GM18951 (cell line): ENCODE measurements around the gene ADAMTS5.

ENCODE experiments used
- POLR2A ChIP-seq: IDR thresholded peaks from 4 replicates; pipeline ENCODE4 v1.6.1; 2011; ENCODE audit warnings: mild to moderate bottlenecking; ENCODE audit not compliant: insufficient read length, insufficient read depth; ENCODE audit errors: extremely low read depth
- in situ Hi-C: fragments of 300-500 bp; cut with MboI; formaldehyde crosslinking; loops from one replicate; pipeline ENCODE4 v1.12.0; 2022; ENCODE audit warnings: low sequenced_read_pairs, mixed read lengths, inconsistent platforms; ENCODE audit not compliant: unreplicated experiment

ADAMTS5 gene

GRCh38 chr21:26939601-26940111, 27.2 kb downstream of the ADAMTS5 start:
- no peak for TF ChIP-seq POLR2A
- in situ Hi-C loops = no loop called here

DNA sequence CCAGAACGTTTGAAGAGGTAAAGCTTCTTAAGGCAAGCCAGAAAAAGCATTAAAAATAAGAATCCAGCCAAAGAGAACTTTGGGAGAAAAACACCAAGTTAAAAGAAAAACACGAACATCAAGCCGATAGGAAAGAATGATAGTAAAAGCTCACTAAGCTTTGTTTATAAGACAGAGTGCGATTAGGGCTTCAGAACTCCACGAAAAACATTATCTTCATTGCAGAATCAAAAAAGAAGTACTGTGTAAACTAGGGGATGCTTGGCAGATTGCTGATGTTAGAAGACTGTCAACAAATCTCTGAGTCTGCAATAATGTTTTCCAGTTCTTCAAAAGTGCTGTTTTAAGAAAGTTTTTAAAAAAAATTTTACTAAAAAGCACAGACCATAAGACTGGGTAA, 30.2 kb downstream of the ADAMTS5 start:
- in situ Hi-C loops = no loop called here

GRCh38 chr21:26935977-26936376, 30.9 kb downstream of the ADAMTS5 start:
- no peak for TF ChIP-seq POLR2A
- in situ Hi-C loops = no loop called here

More for the DNA sequence above, 30.2 kb downstream of the ADAMTS5 start:
- no peak for TF ChIP-seq POLR2A

DNA sequence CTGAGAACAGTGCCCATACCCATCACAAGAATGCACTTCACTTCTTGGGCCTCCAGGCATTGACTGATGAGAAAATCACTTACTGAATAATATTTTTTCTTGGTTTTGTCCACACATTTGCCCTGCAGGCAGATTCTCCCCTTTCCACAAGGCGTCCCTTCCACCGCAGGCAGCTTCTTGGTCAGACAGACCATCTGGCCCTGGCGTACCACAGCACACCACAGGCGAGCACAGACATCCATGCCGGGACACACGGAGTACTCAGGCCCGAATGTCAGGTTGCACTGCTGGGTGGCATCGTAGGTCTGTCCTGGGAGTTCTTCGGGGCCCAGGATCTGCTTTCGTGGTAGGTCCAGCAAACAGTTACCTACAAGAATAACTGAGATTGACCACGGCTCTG, 32.5 kb downstream of the ADAMTS5 start:
- no peak for TF ChIP-seq POLR2A
- in situ Hi-C loops = no loop called here

DNA sequence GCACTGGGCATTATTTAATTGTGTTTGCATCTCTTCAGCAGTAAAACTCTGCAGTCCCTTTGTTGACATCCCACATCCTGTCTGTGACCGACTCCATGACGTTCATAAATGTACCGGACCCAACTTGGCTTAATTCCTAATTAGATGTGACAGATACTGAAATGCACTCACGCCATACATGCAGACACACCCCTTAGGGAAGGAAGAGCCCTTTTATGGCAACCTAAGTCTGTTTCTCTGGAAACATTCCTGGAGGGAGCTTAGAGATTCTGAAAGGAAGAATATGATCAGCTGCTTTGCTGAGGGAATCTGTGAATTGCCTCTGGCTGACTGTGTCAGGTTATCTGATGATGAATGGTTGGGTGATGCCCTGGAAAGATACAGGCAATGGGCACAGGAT, 33.4 kb downstream of the ADAMTS5 start:
- no peak for TF ChIP-seq POLR2A
- in situ Hi-C loops = no loop called here

DNA sequence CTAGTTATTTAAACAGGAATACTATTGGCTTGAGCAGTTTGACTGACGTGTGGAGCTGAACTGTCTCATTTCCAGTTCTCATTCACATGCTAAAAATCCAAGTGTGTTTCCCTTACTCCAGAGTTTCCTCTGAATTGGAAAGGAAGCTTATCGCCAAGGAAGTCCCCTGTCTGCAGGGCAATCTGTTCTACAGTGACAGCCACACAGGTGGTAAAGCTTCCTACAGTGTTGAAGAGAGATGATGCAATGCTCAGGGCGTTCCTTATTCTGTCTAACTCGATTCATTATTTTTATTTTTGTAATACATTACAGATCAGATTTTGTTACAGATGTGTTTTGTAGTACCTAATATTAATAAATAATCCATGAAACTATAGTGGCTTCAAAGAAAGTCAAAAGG, 41.3 kb downstream of the ADAMTS5 start:
- TF ChIP-seq POLR2A = no peak
- in situ Hi-C loops = no loop called here

DNA sequence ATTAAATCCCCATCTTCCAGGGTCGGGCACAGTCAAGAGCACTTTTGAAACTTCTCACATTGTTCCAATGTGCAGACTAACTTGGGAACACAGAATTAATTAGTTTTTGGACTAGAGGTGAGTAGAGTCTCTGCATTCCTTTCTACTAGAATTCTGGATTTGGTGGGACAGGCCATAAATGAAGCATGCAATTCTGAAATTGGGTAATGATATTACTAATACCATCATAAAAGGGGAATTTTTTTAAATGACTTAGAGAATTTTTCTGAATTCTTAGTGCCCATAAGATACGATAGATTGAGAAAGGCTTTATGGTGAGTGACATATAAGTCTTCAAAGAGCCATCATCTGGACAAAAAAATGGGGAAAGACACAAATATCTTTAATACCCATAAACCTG, 41.8 kb downstream of the ADAMTS5 start:
- in situ Hi-C loops = no loop called here
- TF ChIP-seq POLR2A = no peak

DNA sequence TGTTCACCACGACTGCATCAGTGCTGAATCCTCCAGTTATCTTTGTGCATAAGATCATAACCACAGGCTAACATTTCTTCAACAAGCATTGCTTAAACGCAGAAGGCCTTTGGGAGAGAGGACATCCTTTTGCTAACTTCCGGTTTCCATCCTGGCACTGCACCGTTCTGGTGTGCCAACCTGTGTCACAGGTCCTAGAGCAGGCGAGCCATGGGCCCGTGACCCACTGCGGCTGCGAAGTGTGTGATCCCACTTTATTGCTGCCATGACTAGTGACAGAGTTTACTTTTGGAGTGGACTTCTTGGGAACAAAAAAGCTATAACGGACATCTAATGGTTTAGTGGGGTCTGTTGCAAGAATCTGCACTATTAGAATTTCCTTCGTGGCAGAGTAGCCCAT, 42.9 kb downstream of the ADAMTS5 start:
- in situ Hi-C loops = no loop called here
- no peak for TF ChIP-seq POLR2A

DNA sequence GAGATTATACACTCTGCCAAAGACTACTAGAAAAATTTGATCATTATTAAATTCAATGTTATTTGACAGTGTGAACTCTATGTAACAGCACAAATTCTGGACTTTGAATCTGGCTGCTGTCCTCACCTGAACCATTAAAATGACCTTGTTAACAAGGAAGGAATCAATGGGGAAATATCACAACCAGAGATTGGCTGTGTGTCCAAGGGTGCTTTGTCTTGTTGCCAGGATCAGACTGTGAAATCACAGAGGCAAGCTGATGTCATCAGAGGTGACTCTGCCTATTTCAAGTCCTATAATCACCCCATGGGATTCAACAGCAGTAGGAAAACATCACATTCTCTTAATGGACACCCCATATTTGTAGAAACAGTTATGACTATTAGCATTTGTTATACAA, 46.8 kb downstream of the ADAMTS5 start:
- no peak for TF ChIP-seq POLR2A
- in situ Hi-C loops = no loop called here

DNA sequence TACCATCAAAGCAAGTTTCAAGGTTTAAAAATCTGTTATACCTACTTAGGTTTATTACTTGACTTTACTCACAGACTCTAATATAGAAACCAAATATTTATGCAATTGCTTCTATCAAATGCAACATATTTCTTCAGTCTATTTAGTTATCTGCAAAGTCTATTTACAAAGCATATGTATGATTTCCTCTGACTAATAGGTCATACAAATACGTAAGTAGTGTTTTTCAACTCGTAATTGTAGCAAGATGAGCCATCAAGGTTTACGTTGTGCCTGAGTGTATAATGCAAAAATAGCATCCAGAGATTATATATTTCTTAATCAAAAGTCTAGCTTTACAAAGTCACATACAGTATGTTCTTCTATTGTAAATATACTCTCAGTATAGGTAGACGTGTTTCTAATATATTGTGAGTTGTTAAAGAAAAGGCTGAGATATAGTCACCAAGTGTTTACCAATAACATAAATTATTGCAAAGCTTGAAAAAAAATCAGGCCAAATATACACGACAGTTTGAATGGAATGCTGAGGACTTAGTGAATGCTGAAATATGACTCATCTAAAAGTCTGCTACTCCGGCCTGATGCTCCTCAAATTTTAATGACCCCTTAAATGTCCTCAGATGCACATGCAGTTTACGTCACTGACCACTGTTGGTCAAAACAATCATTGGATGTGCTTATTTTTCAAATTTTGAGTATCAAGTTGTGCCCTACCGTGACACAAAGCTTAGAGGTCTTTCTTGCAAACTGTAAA, 48.4 kb downstream of the ADAMTS5 start:
- in situ Hi-C loops = no loop called here
- TF ChIP-seq POLR2A = no peak

GRCh38 chr21:26916799-26917198, 50.1 kb downstream of the ADAMTS5 start:
- in situ Hi-C loops = no loop called here
- TF ChIP-seq POLR2A = no peak

- no peak for TF ChIP-seq POLR2A
- in situ Hi-C loops = no loop called here
Measured at GRCh38 chr21:26914557-26914956, 52.3 kb downstream of the ADAMTS5 start.

- no peak for TF ChIP-seq POLR2A
- in situ Hi-C loops = no loop called here
Measured at GRCh38 chr21:26912466-26912865, 54.4 kb downstream of the ADAMTS5 start.

DNA sequence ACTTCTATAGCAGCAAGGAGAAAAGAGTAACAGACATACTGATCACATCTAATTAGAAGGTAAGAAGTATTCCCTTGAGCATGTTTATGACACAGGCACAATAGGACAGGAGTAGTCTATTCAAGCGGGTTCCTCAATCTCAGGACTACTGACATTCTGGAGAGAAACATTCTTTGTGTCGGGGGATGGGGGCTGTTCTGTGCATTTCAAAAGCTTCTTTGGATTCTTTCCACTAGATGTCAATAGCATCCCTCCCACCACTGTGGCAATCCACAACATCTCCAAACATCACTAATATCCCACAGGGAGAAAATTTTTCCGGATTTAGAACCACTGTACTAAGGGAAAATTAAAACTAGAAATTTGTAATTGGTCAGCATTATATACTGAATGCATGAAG, 56.9 kb downstream of the ADAMTS5 start:
- in situ Hi-C loops = no loop called here
- TF ChIP-seq POLR2A = no peak
